Mesodermal cell (in vitro differentiated cells): ENCODE data around the gene INCENP.
"Not testable (repeated sequence)": the region's sequence is repeated elsewhere in the genome, so short reads cannot be mapped to it uniquely, and the experiment has no call there.

Source experiments
- H3K27ac ChIP-seq: 2 replicates; pipeline ENCODE4 v1.7.0; 2013; ENCODE audit warnings: mild to moderate bottlenecking, low read depth, low read length, moderate library complexity; ENCODE audit not compliant: severe bottlenecking
- H3K36me3 ChIP-seq: 2 replicates; pipeline ENCODE4 v1.7.1; 2013; ENCODE audit warnings: mild to moderate bottlenecking, low read length, moderate library complexity; ENCODE audit not compliant: control insufficient read depth, insufficient read depth
- H3K4me1 ChIP-seq: one replicate; pipeline ENCODE4 v1.7.1; 2013; ENCODE audit warnings: mild to moderate bottlenecking, low read length; ENCODE audit not compliant: insufficient read depth, control insufficient read depth, poor library complexity, severe bottlenecking
- H3K4me3 ChIP-seq: 2 replicates; pipeline ENCODE4 v1.7.0; 2013; ENCODE audit warnings: low read length, control low read depth, mild to moderate bottlenecking; ENCODE audit not compliant: insufficient read depth, poor library complexity, severe bottlenecking; ENCODE audit errors: extremely low read depth
- H3K9me3 ChIP-seq: 2 replicates; pipeline ENCODE4 v1.7.1; 2013; ENCODE audit warnings: mild to moderate bottlenecking, low read length, moderate library complexity; ENCODE audit not compliant: control insufficient read depth
- WGBS, 2 experiments: methylation state at CpG; one replicate each; pipeline ENCODE4 v1.1.5; 2013; ENCODE audit warnings: missing lambda C conversion rate in 2 of 2; ENCODE audit not compliant: insufficient coverage in 2 of 2; 5-methylcytosine and 5-hydroxymethylcytosine counted together

INCENP gene

GRCh38 chr11:62176766-62177165, 53.0 kb downstream of the INCENP start:
- Histone ChIP-seq H3K27ac (no peak overlapping the region), H3K36me3 (no peaks in the 10 kb centered on the region), H3K9me3 (no peaks in the 10 kb centered on the region), H3K4me1 (no peaks in the 10 kb centered on the region), H3K4me3 (no peak overlapping the region)
- 100% methylated on average over 1 of the region's 3 CpGs for WGBS, 2 experiments

GRCh38 chr11:62179995-62180394, 56.2 kb downstream of the INCENP start:
- 83 to 100% methylated on average over 1 to 4 of the region's 5 CpGs for WGBS, 2 experiments

GRCh38 chr11:62181097-62181496, 57.3 kb downstream of the INCENP start:
- no peaks in the 10 kb centered on the region for H3K4me1 ChIP-seq
- H3K4me3 ChIP-seq, result no peak overlapping the region
- no peaks in the 10 kb centered on the region for H3K36me3 ChIP-seq
- H3K9me3 ChIP-seq, result no peaks in the 10 kb centered on the region
- no peak overlapping the region for H3K27ac ChIP-seq
- 94% methylated on average over 2 of the region's 2 CpGs; no CpG with 5 or more reads in 1 of the 2 experiments for WGBS, 2 experiments

More at GRCh38 chr11:62179995-62180394, 56.2 kb downstream of the INCENP start:
- Histone ChIP-seq H3K27ac (no peak overlapping the region), H3K36me3 (no peaks in the 10 kb centered on the region), H3K4me3 (no peak overlapping the region), H3K4me1 (no peaks in the 10 kb centered on the region), H3K9me3 (no peaks in the 10 kb centered on the region)

GRCh38 chr11:62182147-62182891, 58.5 kb downstream of the INCENP start:
- Histone ChIP-seq H3K36me3 (no peaks in the 10 kb centered on the region), H3K27ac (no peak overlapping the region), H3K4me3 (no peak overlapping the region), H3K9me3 (no peaks in the 10 kb centered on the region), H3K4me1 (no peaks in the 10 kb centered on the region)
- WGBS, 2 experiments, result 93 to 100% methylated on average over 2 to 3 of the region's 8 CpGs

- Histone ChIP-seq H3K27ac (no peak overlapping the region), H3K36me3 (no peaks in the 10 kb centered on the region), H3K4me1 (no peaks in the 10 kb centered on the region), H3K9me3 (no peaks in the 10 kb centered on the region), H3K4me3 (no peak overlapping the region)
- WGBS, 2 experiments, result 76 to 85% methylated on average over 2 of the region's 2 CpGs
Observed at GRCh38 chr11:62186195-62186594, 62.4 kb downstream of the INCENP start.

- Histone ChIP-seq H3K4me1 (no peaks in the 10 kb centered on the region), H3K9me3 (no peaks in the 10 kb centered on the region)
- WGBS, 2 experiments, result 67 to 94% methylated on average over 5 to 6 of the region's 9 CpGs
Observed at GRCh38 chr11:62190011-62190410, 66.2 kb downstream of the INCENP start, which contains the start of gene SCGB1D1. TSS of gene SCGB1D1 (plus strand) at chr11:62190216. CDS start at chr11:62190285, 69 bp downstream.

GRCh38 chr11:62193952-62194351, 70.1 kb downstream of the INCENP start:
- Histone ChIP-seq H3K4me1 (no peaks in the 10 kb centered on the region), H3K4me3 (no peak overlapping the region), H3K36me3 (no peaks in the 10 kb centered on the region), H3K27ac (no peak overlapping the region), H3K9me3 (no peaks in the 10 kb centered on the region)
- 81 to 85% methylated on average over 3 to 4 of the region's 4 CpGs for WGBS, 2 experiments

More at GRCh38 chr11:62190011-62190410, 66.2 kb downstream of the INCENP start, which contains the start of gene SCGB1D1:
- no peak within 1 kb of the TSS for H3K4me3 ChIP-seq
- H3K27ac ChIP-seq, result no peak within 1 kb of the TSS
- H3K36me3 ChIP-seq, result no peaks in the 10 kb centered on the region

- 20% methylated on average over 3 of the region's 9 CpGs; no CpG with 5 or more reads in 1 of the 2 experiments for WGBS, 2 experiments
Observed at GRCh38 chr11:62195010-62195409, 71.2 kb downstream of the INCENP start.

GRCh38 chr11:62195945-62196344, 72.1 kb downstream of the INCENP start:
- no peak overlapping the region for H3K4me3 ChIP-seq
- 79 to 88% methylated on average over 6 of the region's 7 CpGs for WGBS, 2 experiments
- no peaks in the 10 kb centered on the region for H3K9me3 ChIP-seq

More at GRCh38 chr11:62195010-62195409, 71.2 kb downstream of the INCENP start:
- H3K36me3 ChIP-seq, H3K4me3 ChIP-seq, H3K4me1 ChIP-seq, H3K27ac ChIP-seq, H3K9me3 ChIP-seq: not testable (repeated sequence)

GRCh38 chr11:62197400-62197799, 73.6 kb downstream of the INCENP start:
- H3K4me1 ChIP-seq, H3K27ac ChIP-seq, H3K9me3 ChIP-seq, H3K36me3 ChIP-seq, H3K4me3 ChIP-seq: not testable (repeated sequence)
- 100% methylated on average over 1 of the region's 2 CpGs; no CpG with 5 or more reads in 1 of the 2 experiments for WGBS, 2 experiments

More at GRCh38 chr11:62195945-62196344, 72.1 kb downstream of the INCENP start:
- H3K36me3 ChIP-seq, result no peaks in the 10 kb centered on the region
- no peak overlapping the region for H3K27ac ChIP-seq
- H3K4me1 ChIP-seq, result no peaks in the 10 kb centered on the region

- no peaks in the 10 kb centered on the region for H3K9me3 ChIP-seq
- H3K36me3 ChIP-seq, result no peaks in the 10 kb centered on the region
- WGBS, 2 experiments, result 78 to 84% methylated on average over 2 of the region's 2 CpGs
- no peak overlapping the region for H3K4me3 ChIP-seq
- H3K27ac ChIP-seq, result no peak overlapping the region
- no peaks in the 10 kb centered on the region for H3K4me1 ChIP-seq
Observed at GRCh38 chr11:62201376-62201775, 77.6 kb downstream of the INCENP start.
